Fibroblast of lung (primary cell): Measurements from ENCODE around the gene RPH3AL. TPM values are rescaled to one million over a fixed set of nuclear protein-coding genes. Genes with fewer than 3 reads are reported as not detected.

Experiments
- DNase-seq, 2 donors: peaks; one replicate each; pipeline versions ENCODE4 v3.0.0 to v3.0.0-alpha.2; 2010; ENCODE audit warnings: low read depth in 2 of 2
- H2AFZ ChIP-seq: 2 replicates; pipeline ENCODE4 v1.5.1; 2012; ENCODE audit warnings: low read length, control low read depth, inconsistent platforms
- H3K27ac ChIP-seq: 2 replicates; pipeline ENCODE4 v1.5.1; 2011; ENCODE audit warnings: low read length, control low read depth; ENCODE audit not compliant: insufficient read depth
- H3K27me3 ChIP-seq: 2 replicates; pipeline ENCODE4 v1.5.1; 2011; ENCODE audit warnings: mild to moderate bottlenecking, low read length; ENCODE audit not compliant: control insufficient read depth, insufficient read depth
- H3K36me3 ChIP-seq: 2 replicates; pipeline ENCODE4 v1.5.1; 2011; ENCODE audit warnings: low read length; ENCODE audit not compliant: control insufficient read depth, insufficient read depth
- H3K4me1 ChIP-seq: 2 replicates; pipeline ENCODE4 v1.5.1; 2011; ENCODE audit warnings: low read length; ENCODE audit not compliant: control insufficient read depth, insufficient read depth; ENCODE audit errors: extremely low read depth
- H3K4me2 ChIP-seq: 2 replicates; pipeline ENCODE4 v1.5.1; 2011; ENCODE audit warnings: low read length, control low read depth; ENCODE audit not compliant: insufficient read depth; ENCODE audit errors: extremely low read depth
- H3K4me3 ChIP-seq, 4 experiments: fragments of 200-600 bp in 1 of 4; sonication (generic) in 1 of 4; replicated peaks in 1 of 4; 2 replicates each; pipeline ENCODE4 v1.5.1; 2011 to 2016; ENCODE audit warnings: low read length in 4 of 4, low read depth in 3 of 4, mild to moderate bottlenecking in 3 of 4, control low read depth in 2 of 4, inconsistent platforms in 1 of 4, mixed read lengths in 1 of 4; ENCODE audit not compliant: insufficient read depth in 1 of 4; ENCODE audit errors: control extremely low read depth in 1 of 4
- H3K79me2 ChIP-seq: 2 replicates; pipeline ENCODE4 v1.5.1; 2012; ENCODE audit warnings: mild to moderate bottlenecking, low read length, inconsistent platforms; ENCODE audit not compliant: control insufficient read depth, insufficient read depth
- H3K9ac ChIP-seq: 2 replicates; pipeline ENCODE4 v1.5.1; 2011; ENCODE audit warnings: mild to moderate bottlenecking, low read length, control low read depth; ENCODE audit not compliant: insufficient read depth
- H3K9me3 ChIP-seq: 2 replicates; pipeline ENCODE4 v1.5.1; 2012; ENCODE audit warnings: low read depth, low read length; ENCODE audit not compliant: control insufficient read depth, insufficient read depth
- H4K20me1 ChIP-seq: 2 replicates; pipeline ENCODE4 v1.5.1; 2011; ENCODE audit warnings: low read length; ENCODE audit not compliant: control insufficient read depth, insufficient read depth; ENCODE audit errors: extremely low read depth
- EZH2 ChIP-seq: IDR thresholded peaks from 2 replicates; pipeline ENCODE4 v1.5.1; 2012; ENCODE audit warnings: low read length, control low read depth, mild to moderate bottlenecking; ENCODE audit errors: missing control alignments
- polyA plus RNA-seq, 2 donors: library from polyadenylated mRNA; depleted of rRNA in 1 of 2; stranded (reverse) in 1 of 2; unstranded in 1 of 2; fragments of >200 nt; gene quantifications; 2 replicates each; pipeline ENCODE4 v1.2.1, GENCODE V29; 2011 to 2012; ENCODE audit warnings: missing spikeins in 1 of 2
- total RNA-seq: library from RNA; depleted of rRNA; stranded (reverse); fragments of >200 nt; gene quantifications from 2 replicates; pipeline ENCODE4 v1.2.1, GENCODE V29; 2014
- TF ChIP-seq, protein P1 (sequence below), 2 donors: IDR thresholded peaks in 1 of 2; conservative IDR thresholded peaks in 1 of 2; 1 replicate in 1 of 2; 2 replicates in 1 of 2; pipeline ENCODE4 v1.5.1; 2011 to 2012; ENCODE audit warnings: low read length in 2 of 2, control low read depth in 1 of 2, inconsistent platforms in 1 of 2, low read depth in 1 of 2, mild to moderate bottlenecking in 1 of 2

Gene RPH3AL
- total and polyA plus RNA-seq, 2 donors (not counting 1 experiment from before 2014, with no cell fraction given): 0.49 to 3.0 TPM

DNA sequence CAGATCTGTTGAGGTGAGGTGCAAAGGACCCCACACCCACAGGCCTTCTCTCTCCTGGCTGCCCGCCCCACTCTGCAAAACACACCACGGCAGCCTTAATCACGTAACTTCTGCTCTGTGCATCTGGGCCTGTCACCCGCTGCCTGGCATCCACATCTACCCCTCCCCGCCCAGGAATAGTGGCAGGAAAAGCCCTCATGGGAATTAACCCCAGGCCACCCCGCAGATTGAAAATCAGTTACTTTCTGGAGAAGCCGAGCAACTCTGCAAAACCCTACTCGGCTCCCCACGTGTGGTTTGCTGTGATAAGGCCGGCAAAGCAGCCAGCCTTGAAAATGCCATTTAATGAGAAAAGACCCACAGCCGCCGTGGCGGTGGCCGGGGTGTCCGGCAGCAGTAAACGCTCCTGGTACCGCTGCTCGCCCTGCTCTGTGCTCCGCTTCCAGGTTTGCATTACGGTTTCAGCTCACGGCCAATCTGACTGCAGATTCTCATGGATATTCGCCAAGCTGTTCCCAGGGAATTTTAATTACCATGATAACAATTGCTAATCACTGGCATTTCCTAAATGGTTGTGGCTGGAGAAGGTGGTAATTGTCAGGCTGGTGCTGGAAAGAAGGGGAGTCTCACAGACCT lies 93.1 kb downstream of the RPH3AL start:
- Histone ChIP-seq H3K4me3 (no peak overlapping the region), H3K4me2 (no peak overlapping the region), H3K9ac (no peak overlapping the region), H2AFZ (no peak overlapping the region), H3K9me3 (no peaks in the 10 kb centered on the region), H3K79me2 (no peaks in the 10 kb centered on the region), H3K27me3 (no peaks in the 10 kb centered on the region), H3K4me1 (no peaks in the 10 kb centered on the region), H3K27ac (no peak overlapping the region), H3K36me3 (no peaks in the 10 kb centered on the region), H4K20me1 (no peaks in the 10 kb centered on the region)
- no peak for TF ChIP-seq EZH2
- TF ChIP-seq, protein P1, sequence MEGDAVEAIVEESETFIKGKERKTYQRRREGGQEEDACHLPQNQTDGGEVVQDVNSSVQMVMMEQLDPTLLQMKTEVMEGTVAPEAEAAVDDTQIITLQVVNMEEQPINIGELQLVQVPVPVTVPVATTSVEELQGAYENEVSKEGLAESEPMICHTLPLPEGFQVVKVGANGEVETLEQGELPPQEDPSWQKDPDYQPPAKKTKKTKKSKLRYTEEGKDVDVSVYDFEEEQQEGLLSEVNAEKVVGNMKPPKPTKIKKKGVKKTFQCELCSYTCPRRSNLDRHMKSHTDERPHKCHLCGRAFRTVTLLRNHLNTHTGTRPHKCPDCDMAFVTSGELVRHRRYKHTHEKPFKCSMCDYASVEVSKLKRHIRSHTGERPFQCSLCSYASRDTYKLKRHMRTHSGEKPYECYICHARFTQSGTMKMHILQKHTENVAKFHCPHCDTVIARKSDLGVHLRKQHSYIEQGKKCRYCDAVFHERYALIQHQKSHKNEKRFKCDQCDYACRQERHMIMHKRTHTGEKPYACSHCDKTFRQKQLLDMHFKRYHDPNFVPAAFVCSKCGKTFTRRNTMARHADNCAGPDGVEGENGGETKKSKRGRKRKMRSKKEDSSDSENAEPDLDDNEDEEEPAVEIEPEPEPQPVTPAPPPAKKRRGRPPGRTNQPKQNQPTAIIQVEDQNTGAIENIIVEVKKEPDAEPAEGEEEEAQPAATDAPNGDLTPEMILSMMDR (conservative IDR thresholded peaks at IDR 0.05 in 1 of 2, IDR thresholded peaks at IDR 0.05 in 1 of 2; ENCODE audit: low read depth in 1 of 2, low read length in 2 of 2): no peak
- DNase-seq: no peak

DNA sequence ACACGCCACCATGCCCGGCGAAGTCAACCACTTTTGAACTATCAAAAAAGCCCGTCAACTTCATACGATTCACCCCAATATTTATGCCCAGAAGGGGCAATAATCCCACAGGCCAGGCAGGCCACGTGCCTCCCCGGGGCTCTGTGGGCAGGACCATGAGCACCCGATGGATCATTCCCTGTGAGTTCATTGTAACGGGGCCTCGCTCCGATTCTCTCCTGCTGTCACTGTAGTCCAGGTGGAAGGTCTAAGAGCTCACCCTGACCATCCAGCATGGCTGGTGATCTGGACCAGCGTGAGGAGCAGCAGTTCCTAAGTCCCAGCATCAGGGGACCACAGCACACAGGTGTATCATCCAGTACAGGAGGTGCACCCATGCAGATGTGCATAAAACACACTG lies 93.7 kb downstream of the RPH3AL start:
- DNase-seq: no peak

DNA sequence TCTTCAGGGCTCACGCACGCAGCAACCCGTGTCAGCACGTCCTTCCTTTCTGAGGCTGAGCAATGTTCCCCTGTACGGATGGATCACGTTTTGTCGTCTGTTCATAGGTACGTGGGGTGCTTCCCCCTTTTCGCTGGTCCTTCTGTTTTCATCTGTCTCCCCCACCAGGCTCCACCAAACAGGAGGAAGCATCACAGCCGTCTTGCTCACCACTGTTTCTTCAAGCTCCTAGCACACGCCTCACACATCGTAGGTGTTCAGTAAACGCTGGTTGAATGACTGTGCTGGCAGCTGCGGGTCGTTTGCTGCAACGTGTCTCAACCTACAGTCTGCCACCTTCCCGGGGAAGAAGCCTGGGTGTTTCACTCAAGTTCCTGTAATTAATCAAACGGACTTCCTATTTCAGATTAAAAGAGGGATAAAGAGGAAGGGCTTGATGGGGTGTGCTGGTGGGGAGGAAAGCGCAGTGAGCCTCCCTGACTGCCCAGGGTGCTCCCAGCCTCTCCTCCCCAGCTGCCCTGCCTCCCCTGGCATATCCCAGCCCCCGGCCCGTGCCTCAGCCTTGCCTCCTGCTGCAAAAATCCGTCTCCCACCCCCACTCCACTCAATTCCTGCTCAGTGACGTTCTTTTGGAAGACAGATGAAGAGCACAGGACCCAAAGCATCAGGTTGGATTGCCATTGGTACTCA lies 94.4 kb downstream of the RPH3AL start:
- Histone ChIP-seq H3K4me1 (no peaks in the 10 kb centered on the region), H3K4me3 (no peak overlapping the region), H3K27ac (no peak overlapping the region), H3K79me2 (no peaks in the 10 kb centered on the region), H3K9me3 (no peaks in the 10 kb centered on the region), H3K9ac (no peak overlapping the region), H3K36me3 (no peaks in the 10 kb centered on the region), H4K20me1 (no peaks in the 10 kb centered on the region), H3K4me2 (no peak overlapping the region), H3K27me3 (no peaks in the 10 kb centered on the region), H2AFZ (no peak overlapping the region)
- no peak for DNase-seq
- TF ChIP-seq, protein P1 (conservative IDR thresholded peaks at IDR 0.05 in 1 of 2, IDR thresholded peaks at IDR 0.05 in 1 of 2; ENCODE audit: low read depth in 1 of 2, low read length in 2 of 2): no peak
- no peak for TF ChIP-seq EZH2

More for the DNA sequence above, 93.7 kb downstream of the RPH3AL start:
- no peaks in the 10 kb centered on the region for H3K79me2 ChIP-seq
- H3K4me1 ChIP-seq: no peaks in the 10 kb centered on the region
- H4K20me1 ChIP-seq: no peaks in the 10 kb centered on the region
- H3K9ac ChIP-seq: no peak overlapping the region
- no peaks in the 10 kb centered on the region for H3K9me3 ChIP-seq
- H3K27ac ChIP-seq: no peak overlapping the region
- H2AFZ ChIP-seq: no peak overlapping the region
- no peaks in the 10 kb centered on the region for H3K27me3 ChIP-seq
- H3K4me3 ChIP-seq: no peak overlapping the region
- no peaks in the 10 kb centered on the region for H3K36me3 ChIP-seq
- no peak overlapping the region for H3K4me2 ChIP-seq
- TF ChIP-seq, protein P1 (conservative IDR thresholded peaks at IDR 0.05 in 1 of 2, IDR thresholded peaks at IDR 0.05 in 1 of 2; ENCODE audit: low read depth in 1 of 2, low read length in 2 of 2): no peak
- no peak for TF ChIP-seq EZH2
